ENCODE data around the gene CUEDC1. TPM values are rescaled to one million over a fixed set of nuclear protein-coding genes. Genes with fewer than 3 reads are reported as not detected.
A peak's percentile ranks its signal among the peaks of the same experiment; 100 is the strongest.

Gene CUEDC1
- total and polyA plus RNA-seq, 2 of the 4 experiments (the other 2 are of a cell fraction) = 4.1 to 21.2 TPM

DNA sequence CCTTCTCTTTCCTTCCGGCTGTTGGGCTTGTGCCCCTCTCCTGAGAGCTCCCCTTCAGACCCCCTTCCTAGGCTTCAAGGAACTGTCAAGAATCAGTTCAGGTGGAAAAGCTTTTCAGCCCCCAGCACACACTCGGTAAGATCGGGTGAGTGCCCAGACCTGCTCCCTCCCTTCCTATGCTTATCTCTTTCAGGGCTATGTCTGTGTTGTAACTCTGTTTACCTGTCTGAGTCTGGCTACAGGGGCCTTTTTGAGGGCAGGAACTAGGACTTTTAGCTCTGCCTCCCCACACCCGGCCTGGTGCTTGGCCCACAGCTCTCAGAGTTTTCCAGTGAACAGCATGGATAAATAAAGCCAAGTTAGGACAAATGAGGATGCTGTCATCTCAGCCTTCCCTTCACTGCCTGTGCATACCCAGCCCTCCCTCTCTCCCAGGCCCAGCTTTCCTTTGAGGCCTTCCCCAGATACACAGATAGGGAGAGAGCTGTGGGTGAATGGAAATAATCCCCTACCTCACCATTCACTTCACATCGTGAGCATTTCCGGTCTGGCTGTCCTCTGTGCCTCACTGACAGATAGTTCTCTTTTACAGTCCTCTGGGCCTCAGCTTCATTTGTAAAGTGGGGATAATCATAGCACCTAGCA, 99.7 kb downstream of the CUEDC1 start:
- Histone ChIP-seq H3K4me2 (ENCODE audit: low read depth, low read length) (no peak overlapping the region), H4K20me1 (ENCODE audit: insufficient read depth, low read length) (no peaks in the 10 kb centered on the region), H3K36me3 (ENCODE audit: control insufficient read depth, insufficient read depth, low read length) (no peaks in the 10 kb centered on the region), H2BK120ac (ENCODE audit: low read depth, low read length) (no peak overlapping the region), H3K4me1 (ENCODE audit: control insufficient read depth, insufficient read depth, low read length) (peaks cover 7% of the 10 kb centered on the region), H3K9me3 (ENCODE audit: control insufficient read depth, insufficient read depth, low read length) (no peaks in the 10 kb centered on the region), H2AK5ac (ENCODE audit: low read depth, low read length) (peak overlapping the region; percentile 8), H2BK15ac (ENCODE audit: low read depth, low read length) (no peak overlapping the region), H2AK9ac (replicated peaks; ENCODE audit: low read depth, low read length, poor library complexity) (no peak overlapping the region), H3K56ac (ENCODE audit: extremely low read depth, insufficient read depth, low read length) (no peak overlapping the region), H3K23ac (ENCODE audit: low read depth, low read length) (no peak overlapping the region), H3K4me3 (ENCODE audit: insufficient read depth, low read depth, low read length) (no peak overlapping the region), H3K18ac (ENCODE audit: low read depth, low read length) (no peak overlapping the region), H3K27me3 (ENCODE audit: control insufficient read depth, insufficient read depth, low read length) (no peaks in the 10 kb centered on the region), H3K9ac (ENCODE audit: low read depth, low read length) (peak overlapping the region; percentile 10; the same call in 1 of the 2 replicates), H2AFZ (replicated peaks; ENCODE audit: low read length, poor library complexity) (peak overlapping the region; percentile 44), H2BK20ac (ENCODE audit: low read depth, low read length) (peak overlapping the region; percentile 42; the same call in 1 of the 2 replicates), H4K5ac (ENCODE audit: low read depth, low read length) (no peak overlapping the region), H3K4ac (ENCODE audit: low read depth, low read length) (no peak overlapping the region), H3K14ac (replicated peaks; ENCODE audit: low read depth, low read length) (no peak overlapping the region), H3K9me1 (ENCODE audit: insufficient read depth, low read length) (no peaks in the 10 kb centered on the region), H2BK5ac (ENCODE audit: low read depth, low read length, poor library complexity, severe bottlenecking) (no peak overlapping the region), H3K27ac (ENCODE audit: insufficient read depth, low read length) (no peak overlapping the region), H4K8ac (ENCODE audit: low read depth in 2 of 2, low read length in 2 of 2) (peak overlapping the region; percentile 13 to 34; a peak in 1 of 4 replicates), H3K79me1 (ENCODE audit: low read depth in 1 of 2, low read length in 2 of 2) (peaks cover 0 to 10% of the 10 kb centered on the region in 2 experiments; a peak in 1 of 4 replicates), H4K91ac (ENCODE audit: insufficient read depth, low read depth, low read length) (no peak overlapping the region; the same call in 1 of the 2 replicates)
- no peak for DNase-seq
- ChIA-PET POLR2A (ENCODE audit: unreplicated experiment) (interaction anchor here (1.0 kb wide), 1 partner anchor 130 kb away, joined by 8 read pairs; no protein-coding TSS in a partner anchor), CTCF (interaction anchor here (0.6 to 4.6 kb wide), 2 partner anchors 33 to 145 kb away, joined by 4 to 26 read pairs; no protein-coding TSS in a partner anchor)
- in situ Hi-C loops (cut with MboI; ENCODE audit: low sequenced_read_pairs) = loop anchor here (5.0 to 25.0 kb wide), 3 partner anchors 142 to 482 kb away; partner anchors contain the start of gene TSPOAP1
- dilution Hi-C loops (cut with HindIII; ENCODE audit: low sequenced_read_pairs, unreplicated experiment) = loop anchor here (25.0 kb wide), 1 partner anchor 132 kb away; the partner anchor contains the start of gene VEZF1
- no TSS peak for BruUV-seq (replicated peaks)
- no peak for ATAC-seq (ENCODE audit: low read depth)
- intact Hi-C loops (cut with micrococcal nuclease) = no loop called here
- no CpG with 5 or more reads among the region's 6 CpGs for WGBS, 2 experiments (ENCODE audit: extremely low coverage in 2 of 2, insufficient read length in 1 of 2)
- TF ChIP-seq RFX5 (IDR thresholded peaks at IDR 0.05; ENCODE audit: low read depth, low read length) (no peak), RAD21 (IDR thresholded peaks at IDR 0.05; ENCODE audit: low read length) (no peak), SMC3 (IDR thresholded peaks at IDR 0.05; ENCODE audit: low read depth, low read length) (no peak), MAZ (IDR thresholded peaks at IDR 0.05; ENCODE audit: borderline replicate concordance, low read depth, low read length) (no peak), MAFK (IDR thresholded peaks at IDR 0.05; ENCODE audit: low read depth, low read length) (no peak), FOS (IDR thresholded peaks at IDR 0.05; ENCODE audit: low read depth, low read length) (no peak), POLR2A (IDR thresholded peaks at IDR 0.05; ENCODE audit: low read depth, low read length) (no peak), CHD1 (IDR thresholded peaks at IDR 0.05; ENCODE audit: low read depth, low read length) (no peak), MXI1 (IDR thresholded peaks at IDR 0.05; ENCODE audit: borderline replicate concordance, low read depth, low read length) (no peak), NFE2L2 (IDR thresholded peaks at IDR 0.05; ENCODE audit: low read depth, low read length) (no peak), RCOR1 (IDR thresholded peaks at IDR 0.05; ENCODE audit: insufficient replicate concordance, low read length) (no peak), CEBPB (IDR thresholded peaks at IDR 0.05; ENCODE audit: low read depth, low read length) (no peak)
- TF ChIP-seq, protein P1, sequence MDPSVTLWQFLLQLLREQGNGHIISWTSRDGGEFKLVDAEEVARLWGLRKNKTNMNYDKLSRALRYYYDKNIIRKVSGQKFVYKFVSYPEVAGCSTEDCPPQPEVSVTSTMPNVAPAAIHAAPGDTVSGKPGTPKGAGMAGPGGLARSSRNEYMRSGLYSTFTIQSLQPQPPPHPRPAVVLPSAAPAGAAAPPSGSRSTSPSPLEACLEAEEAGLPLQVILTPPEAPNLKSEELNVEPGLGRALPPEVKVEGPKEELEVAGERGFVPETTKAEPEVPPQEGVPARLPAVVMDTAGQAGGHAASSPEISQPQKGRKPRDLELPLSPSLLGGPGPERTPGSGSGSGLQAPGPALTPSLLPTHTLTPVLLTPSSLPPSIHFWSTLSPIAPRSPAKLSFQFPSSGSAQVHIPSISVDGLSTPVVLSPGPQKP (IDR thresholded peaks at IDR 0.05; ENCODE audit: borderline replicate concordance, low read depth, low read length) = no peak
- TF ChIP-seq, protein P2, sequence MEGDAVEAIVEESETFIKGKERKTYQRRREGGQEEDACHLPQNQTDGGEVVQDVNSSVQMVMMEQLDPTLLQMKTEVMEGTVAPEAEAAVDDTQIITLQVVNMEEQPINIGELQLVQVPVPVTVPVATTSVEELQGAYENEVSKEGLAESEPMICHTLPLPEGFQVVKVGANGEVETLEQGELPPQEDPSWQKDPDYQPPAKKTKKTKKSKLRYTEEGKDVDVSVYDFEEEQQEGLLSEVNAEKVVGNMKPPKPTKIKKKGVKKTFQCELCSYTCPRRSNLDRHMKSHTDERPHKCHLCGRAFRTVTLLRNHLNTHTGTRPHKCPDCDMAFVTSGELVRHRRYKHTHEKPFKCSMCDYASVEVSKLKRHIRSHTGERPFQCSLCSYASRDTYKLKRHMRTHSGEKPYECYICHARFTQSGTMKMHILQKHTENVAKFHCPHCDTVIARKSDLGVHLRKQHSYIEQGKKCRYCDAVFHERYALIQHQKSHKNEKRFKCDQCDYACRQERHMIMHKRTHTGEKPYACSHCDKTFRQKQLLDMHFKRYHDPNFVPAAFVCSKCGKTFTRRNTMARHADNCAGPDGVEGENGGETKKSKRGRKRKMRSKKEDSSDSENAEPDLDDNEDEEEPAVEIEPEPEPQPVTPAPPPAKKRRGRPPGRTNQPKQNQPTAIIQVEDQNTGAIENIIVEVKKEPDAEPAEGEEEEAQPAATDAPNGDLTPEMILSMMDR (conservative IDR thresholded peaks at IDR 0.05; ENCODE audit: low read depth, low read length) = no peak
- TF ChIP-seq, protein P3, sequence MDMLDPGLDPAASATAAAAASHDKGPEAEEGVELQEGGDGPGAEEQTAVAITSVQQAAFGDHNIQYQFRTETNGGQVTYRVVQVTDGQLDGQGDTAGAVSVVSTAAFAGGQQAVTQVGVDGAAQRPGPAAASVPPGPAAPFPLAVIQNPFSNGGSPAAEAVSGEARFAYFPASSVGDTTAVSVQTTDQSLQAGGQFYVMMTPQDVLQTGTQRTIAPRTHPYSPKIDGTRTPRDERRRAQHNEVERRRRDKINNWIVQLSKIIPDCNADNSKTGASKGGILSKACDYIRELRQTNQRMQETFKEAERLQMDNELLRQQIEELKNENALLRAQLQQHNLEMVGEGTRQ (IDR thresholded peaks at IDR 0.05; ENCODE audit: low read depth, low read length) = no peak

All from IMR-90 (cell line).